ENCODE results near the gene CLCNKB.

GRCh38 chr1:16065269-16065576 is 21.6 kb downstream of the CLCNKB start:
- TF ChIP-seq POLR2AphosphoS5 (IDR thresholded peaks at IDR 0.05; ENCODE audit: borderline replicate concordance, low read depth, low read length) (no peak), FOXP2 (optimal IDR thresholded peaks at IDR 0.05; ENCODE audit: control extremely low read depth, extremely low read length, insufficient read depth) (no peak), EZH2 (IDR thresholded peaks at IDR 0.05) (no peak)

Data from SK-N-MC (cell line).